HG03095 (cell line): ENCODE results near the gene SMAD4.
"Not testable (repeated sequence)": the region's sequence is repeated elsewhere in the genome, so short reads cannot be mapped to it uniquely, and the experiment has no call there.

Experiments
- ATAC-seq: cut with Tn5 transposase; IDR thresholded peaks from one replicate; pipeline ENCODE4 v1.9.1; 2021; ENCODE audit warnings: moderate library complexity; ENCODE audit not compliant: unreplicated experiment

The SMAD4 gene

DNA sequence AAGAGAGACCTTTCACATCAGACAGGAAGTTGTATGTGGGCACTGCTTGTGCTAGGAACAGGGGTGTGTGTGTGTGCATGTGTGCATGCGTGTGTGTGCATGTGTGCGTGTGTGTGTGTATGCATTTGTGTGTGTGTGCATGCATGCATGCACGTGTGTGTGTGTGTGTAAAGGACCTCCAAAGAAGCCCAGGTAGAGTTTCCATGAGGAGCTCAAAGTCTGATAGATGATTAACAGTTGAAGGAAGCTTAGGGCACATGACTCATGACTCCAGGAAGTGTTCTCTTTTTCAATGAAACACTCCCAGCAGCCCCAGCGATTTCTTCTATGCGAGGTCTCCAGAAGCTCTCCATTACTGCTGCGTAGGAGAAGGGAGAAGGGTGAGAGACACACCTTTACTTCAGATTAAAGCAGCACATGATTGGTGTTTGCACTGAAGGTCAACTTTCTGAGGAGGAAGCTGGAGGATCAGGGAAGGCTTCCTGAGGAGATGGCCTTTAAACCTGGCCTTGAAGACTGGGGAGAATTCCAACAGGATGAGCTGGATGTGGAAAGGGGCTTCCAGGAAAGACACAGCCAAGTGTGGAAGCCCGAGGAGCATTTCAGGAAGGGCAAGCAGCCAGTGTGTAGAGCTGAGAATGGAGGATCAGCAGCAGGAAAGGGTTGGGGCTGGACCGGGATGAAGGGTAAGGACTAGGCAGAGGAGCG is 77.7 kb downstream of the SMAD4 start:
- no peak for ATAC-seq

DNA sequence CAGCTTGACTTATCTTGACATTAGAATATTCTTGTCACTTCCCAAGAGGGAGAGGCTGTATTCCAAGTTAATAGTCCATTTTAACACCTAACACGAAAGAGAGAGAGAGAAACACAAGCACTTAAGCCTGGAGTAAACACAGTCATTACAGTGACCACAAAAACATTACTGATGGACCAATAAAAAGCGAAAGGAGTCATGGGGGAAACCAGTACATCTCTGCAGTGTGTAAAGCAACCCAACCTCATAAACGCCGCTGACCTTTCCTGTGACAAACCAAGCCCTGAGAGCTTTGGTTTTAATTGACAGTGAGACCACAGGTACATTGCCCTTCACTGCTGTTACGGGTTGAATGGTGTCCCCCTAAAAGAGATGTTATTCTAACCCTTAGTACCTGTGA is 78.3 kb downstream of the SMAD4 start:
- no peak for ATAC-seq

DNA sequence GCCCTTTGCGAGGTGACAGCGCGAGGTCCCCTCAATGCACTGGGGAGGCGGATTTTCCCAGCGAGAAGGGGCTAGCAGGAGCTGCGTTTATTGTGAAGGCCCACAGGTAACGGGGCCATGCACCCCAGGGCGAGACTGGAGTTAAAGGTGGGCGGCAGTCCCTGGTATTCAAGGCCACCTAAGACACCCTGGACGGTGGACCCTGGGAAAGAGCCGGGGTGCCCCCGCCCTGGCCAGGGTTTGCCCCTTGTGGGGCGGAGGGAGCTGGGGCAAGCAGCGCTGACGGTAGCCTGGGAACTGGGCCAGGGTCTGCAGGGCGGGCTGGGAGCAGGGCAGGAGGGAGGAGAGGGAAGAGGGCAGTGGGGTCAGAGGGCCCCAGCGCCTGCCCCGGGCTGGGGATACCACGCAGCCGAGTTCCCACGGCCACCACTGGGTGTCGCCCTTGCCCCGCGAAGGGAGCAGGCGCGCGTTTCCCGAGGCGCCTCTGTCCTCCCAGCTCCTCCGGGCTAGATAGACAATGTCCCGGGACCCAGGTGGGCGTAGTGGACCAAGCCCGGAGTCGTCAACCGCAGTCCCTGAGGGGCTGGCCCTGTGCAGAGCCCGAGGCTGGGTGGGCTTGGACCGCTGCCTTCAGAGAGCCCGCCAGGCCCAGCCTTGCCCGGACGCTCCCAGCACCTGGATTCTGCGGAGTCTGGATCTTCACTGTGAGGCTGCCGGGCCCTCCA is 80.2 kb downstream of the SMAD4 start:
- peak; percentile 83 for ATAC-seq

DNA sequence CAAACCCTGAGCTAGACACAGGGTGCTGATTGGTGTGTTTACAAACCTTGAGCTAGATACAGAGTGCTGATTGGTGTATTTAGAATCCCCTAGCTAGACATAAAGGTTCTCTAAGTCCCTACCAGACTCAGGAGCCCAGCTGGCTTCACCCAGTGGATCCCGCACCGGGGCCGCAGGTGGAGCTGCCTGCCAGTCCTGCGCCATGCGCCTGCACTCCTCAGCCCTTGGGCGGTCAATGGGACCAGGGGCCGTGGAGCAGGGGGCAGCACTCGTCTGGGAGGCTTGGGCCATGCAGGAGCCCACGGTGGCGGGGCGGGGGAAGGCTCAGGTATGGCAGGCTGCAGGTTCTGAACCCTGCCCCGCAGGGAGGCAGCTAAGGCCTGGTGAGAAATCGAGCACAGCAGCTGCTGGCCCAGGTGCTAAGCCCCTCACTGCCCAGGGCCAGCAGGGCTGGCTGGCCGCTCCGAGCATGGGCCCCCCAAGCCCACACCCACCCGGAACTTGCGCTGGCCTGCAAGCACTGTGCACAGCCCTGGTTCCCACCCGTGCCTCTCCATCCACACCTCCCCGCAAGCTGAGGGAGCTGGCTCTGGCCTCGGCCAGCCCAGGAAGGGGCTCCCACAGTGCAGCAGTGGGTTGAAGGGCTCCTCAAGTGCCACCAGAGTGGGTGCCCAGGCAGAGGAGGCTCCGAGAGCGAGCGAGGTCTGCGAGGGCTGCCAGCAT is 81.8 kb downstream of the SMAD4 start:
- ATAC-seq = not testable (repeated sequence)

DNA sequence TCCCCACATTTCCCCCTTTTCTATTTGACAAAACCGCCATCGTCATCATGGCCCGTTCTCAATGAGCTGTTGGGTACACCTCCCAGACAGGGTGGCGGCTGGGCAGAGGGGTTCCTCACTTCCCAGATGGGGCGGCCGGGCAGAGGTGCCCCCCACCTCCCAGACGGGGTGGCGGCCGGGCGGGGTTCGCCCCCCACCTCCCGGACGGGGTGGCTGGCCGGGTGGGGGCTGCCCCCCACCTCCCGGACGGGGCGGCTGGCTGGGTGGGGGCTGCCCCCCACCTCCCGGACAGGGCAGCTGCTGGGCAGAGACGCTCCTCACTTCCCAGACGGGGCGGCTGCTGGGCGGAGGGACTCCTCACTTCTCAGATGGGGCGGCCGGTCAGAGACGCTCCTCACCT is 87.0 kb downstream of the SMAD4 start:
- not testable (repeated sequence) for ATAC-seq

DNA sequence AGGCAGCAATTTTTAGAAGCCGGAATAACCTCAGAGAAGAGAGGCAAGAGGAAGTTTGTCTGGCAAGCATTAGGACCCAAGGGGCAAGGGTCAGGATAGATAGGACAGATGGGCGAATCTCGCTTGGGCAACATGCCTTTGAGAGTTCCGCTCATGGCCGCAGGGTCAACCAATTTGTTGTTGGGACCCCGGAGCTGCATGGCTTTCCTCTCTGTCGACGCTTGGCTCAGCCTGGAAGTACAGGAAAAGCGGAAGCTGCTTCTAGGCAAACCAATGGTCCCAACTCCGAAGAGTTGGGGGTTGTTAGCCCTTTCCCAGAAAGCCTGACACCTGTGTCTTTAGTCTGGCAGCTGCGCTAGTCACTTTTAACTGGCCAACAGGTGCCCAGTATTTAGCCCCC is 89.5 kb downstream of the SMAD4 start:
- not testable (repeated sequence) for ATAC-seq

DNA sequence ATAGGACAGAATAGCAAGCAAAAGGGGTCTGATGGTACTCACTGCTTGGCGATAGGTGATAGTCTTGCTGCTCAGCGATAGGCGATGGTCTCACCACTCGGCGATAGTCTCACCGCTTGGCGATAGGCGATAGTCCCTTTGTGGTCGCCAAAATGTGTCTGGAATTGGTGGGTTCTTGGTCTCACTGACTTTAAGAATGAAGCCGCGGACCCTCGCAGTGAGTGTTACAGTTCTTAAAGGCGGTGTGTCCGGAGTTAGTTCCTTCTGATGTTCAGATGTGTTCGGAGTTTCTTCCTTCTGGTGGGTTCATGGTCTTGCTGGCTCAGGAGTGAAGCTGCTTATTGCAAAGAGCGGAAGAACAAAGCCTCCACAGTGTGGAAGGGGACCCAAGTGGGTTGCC is 90.0 kb downstream of the SMAD4 start:
- not testable (repeated sequence) for ATAC-seq

DNA sequence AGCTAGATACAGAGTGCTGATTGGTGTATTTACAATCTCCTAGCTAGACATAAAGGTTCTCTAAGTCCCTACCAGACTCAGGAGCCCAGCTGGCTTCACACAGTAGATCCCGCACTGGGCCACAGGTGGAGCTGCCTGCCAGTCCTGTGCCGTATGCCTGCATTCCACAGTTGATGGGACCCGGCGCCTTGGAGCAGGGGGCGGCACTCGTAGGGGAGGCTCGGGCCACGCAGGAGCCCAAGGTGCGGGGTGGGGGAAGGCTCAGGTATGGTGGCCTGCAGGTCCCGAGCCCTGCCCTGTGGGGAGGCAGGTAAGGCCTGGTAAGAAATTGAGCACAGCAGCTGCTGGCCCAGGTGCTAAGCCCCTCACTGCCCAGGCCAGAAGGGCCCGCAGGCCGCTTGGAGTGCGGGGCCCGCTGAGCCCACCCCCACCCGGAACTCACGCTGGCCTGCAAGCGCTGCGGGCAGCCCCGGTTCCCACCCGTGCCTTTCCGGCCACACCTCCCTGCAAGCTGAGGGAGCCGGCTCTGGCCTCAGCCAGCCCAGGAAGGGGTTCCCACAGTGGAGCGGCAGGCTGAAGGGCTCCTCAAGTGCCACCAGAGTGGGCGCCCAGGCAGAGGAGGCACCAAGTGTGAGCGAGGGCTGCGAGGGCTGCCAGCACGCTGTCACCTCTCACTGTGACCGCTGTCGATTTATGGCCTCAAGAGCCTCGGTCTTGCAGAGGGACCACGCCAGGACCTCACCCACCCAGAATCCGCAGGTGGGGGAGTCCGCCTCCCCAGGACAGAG is 91.0 kb downstream of the SMAD4 start:
- ATAC-seq = no peak

DNA sequence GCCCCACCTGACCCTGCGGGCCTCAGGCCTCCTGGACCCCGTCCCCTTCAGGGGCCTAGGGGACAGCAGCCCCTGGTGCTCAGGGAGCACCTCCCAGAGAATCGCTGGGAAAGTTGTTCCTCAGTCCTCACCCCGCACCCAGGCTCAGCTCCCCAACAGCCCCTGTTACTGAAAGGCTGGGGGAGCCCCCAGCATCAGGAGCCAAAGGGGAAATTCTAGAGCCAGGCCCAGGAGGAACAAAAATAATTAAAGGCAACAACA is 91.5 kb downstream of the SMAD4 start:
- no peak for ATAC-seq

DNA sequence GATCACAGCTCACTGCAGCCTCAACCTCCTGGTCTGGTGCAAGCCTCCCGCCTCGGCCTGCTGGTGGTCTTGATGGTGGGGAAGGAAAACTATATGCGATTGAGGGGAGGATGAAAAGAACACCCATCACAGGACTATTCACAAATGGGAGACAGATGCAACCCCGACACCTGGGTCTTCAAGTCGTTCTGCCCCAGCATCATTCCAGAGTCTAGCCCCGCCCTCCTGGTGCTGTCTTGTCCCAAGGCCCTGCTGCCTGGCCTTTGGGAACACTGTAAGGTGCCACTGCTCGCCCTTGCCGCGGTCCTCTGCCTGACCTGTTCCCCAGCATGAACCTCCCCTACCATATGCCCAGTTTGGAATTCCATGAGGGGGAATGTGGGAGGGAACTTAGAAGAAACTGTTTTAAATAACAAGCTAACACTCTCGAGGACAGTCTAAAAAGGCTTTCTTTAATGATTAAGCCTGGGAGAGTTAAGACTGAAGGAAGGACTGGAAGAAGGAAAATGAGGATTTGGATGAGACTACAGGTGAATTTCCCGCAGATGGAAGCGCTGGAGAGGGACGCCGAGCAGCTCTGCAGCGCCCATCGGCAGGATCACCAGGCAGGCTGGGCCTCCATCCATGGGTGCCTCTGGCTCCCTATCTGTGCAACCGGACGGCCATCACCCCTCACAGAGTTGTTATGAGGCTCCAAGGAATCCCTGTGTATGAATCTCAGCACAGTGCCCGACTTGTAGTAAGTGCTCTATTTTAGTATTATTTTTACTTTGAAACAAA is 92.4 kb downstream of the SMAD4 start:
- ATAC-seq = no peak

DNA sequence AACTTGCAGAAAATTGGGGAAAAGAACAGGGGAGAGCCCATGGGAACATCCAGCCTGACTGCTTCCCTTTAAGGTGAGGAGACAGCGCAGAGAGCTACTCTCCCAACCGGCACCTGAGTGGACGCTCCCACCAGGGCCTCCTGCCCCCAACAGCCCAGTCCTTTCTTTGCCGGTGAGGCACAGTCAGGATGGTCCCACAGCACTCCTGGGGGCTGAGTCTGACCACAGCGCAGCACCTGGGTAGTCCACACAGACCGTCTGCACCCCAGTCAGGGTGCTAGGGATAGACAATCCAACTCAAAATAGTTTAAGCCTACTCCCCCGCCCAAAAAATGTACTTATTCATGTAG is 93.0 kb downstream of the SMAD4 start:
- no peak for ATAC-seq

DNA sequence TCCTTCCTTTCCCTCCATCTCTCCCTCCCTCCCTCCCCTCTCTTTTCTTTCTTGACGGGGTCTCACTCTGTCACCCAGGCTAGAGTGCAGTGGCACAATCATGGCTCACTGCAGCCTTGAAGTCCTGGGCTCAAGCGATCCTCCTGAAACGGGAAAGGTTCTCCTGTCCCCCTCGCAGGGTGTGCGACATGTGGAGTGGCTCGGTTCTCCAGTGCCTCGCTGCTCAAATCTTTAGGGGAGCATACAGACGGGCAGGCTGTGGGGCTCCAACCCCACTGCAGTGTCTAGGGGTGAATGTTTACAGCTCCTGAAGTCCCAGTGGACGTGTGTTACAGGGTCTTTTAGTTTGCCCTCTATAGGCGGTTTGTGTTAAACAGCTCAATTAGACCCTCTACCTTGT is 93.5 kb downstream of the SMAD4 start:
- no peak for ATAC-seq

DNA sequence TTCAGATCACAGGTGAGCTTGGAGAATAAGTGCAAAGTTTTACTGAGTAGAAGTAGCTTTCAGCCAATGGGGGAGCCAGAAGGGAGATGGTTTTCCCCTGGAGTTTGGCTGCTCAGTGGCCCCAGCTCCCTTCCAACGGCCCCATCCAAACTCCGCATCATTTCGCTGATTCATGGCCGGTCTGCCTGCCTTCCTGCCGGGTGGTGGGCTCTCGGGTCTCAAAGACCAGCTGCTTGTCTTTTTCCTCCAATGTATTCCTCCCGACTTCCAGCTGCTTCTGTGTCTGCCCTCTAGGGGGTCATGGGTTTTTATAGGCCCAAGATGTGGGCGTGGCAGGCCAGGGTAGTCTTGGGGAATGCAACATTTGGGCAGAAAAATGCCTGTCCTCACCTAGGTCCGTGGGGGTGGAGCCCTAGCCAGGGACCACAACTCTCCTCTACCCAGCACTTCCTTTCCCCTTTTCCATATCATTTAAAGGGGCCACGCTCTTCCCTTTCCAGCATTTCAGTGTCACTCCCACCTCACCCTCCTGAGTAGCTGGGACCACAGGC is 94.0 kb downstream of the SMAD4 start:
- ATAC-seq = no peak

DNA sequence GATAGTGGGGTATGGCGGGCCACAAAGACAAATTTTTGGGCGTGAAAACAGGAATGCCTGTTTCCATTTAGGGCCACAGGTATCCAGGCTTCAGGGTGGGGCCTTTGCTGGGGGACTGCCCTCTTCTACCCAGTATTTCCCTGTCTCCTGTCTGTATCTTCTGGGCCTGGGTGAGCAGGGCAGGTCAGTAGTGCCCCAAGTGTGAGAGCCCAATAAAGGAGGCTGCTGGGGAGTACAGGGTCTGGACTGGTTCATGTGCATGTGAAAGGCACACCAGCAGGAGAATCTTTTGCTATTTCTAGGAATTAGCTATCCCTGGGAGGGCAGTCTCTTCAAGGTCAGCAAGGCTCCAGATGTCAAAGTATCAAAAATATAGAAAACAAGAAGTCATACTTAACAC is 96.0 kb downstream of the SMAD4 start:
- no peak for ATAC-seq

DNA sequence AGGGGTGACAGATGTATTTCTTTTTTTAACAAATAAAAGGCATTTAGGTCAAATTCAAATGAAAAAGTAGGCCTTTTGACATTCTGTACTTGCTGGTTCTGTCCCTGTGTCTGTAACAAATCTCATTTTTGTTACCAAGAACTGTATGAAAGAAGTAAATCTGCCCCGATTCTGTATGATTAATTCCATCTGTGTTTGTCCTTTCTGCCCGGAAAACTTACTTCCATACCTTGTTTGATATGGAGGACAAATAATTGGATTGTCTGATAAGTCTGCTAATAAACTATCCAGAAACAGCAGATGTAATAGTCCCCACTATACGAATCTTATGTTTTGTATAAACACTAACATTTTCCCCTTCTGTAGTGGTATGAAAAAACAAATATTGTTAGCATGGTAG is 97.7 kb downstream of the SMAD4 start:
- ATAC-seq = no peak

DNA sequence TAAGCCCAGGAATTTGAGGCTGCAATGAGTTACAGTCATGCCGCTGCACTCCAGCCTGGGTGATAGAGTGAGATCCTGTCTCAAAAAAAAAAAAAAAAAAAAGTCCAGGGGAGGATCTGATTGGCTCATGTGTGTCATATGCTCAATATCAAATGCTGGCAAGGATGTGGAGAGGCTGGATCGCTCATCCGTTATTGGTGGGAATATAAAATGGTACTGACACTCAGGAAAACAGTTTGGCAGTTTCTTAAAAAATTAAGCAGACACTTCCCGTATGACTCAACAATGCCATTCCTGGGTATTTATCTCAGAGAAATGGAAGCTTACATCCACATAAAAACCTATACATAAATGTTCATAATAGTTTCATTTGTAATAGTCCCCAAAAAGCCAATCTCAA is 98.5 kb downstream of the SMAD4 start:
- ATAC-seq = no peak

DNA sequence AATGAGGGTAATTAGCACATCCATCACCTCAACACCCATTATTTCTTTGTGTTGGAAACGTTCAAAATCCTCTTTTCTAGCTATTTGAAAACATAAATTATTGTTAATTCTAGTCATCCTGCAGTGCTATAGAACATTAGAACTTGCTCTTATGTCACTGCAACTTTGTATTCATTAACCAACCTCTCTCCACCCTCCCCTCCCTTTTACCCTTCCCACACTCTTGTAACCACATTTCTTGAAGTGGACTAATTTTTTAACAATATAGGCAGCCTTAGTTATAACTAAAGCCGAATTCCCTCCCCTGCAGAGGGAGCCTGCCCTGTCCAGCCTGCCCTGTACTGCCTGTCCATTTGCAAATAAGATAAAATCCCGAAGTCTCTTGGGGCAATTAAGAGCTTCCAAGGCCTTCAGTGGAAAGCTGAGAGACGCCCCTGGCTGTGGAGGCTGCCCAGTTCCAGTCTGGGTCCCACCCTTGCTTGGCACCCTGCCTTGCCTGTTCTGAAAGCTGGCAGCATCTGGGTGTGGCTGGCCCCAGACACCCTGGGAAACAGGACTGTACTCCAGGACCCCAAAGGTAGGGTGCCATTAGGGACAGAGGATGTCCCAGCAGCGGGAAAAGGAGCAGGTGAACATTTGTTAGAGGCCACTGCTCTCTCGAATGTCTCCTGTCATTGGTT is 102.4 kb downstream of the SMAD4 start:
- no peak for ATAC-seq

DNA sequence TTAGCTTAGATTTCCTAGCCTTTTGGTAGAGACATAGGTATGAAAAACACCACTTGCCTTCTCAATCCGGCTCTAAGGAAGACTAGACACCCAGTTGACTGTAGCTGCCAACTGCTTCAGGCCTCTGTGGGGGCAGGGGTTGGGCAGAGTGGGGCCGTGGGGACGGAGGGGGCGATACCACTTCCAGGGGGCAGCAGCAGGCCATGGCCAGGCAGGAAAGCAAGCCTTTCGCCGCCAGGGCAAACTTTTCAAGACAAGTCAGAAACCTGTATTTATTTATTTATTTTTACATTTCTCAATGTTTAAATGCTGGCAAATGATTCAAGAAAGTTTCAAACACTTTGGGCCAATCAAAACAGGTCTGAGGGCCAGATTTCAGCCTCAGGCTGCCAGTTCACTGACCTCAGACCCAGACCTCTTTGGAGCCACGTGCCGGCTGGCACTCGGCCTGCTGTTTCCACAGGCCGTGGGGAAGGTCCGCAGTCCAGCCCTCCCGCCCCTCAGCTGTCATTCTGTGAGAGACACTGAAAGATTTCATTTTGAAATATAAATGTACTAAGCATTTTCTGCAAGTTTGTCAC is 103.7 kb downstream of the SMAD4 start:
- no peak for ATAC-seq
